Spleen (tissue), 11 donors: ENCODE measurements around the gene SERPINB5. TPM values are rescaled to one million over a fixed set of nuclear protein-coding genes. Genes with fewer than 3 reads are reported as not detected.
"Not testable (repeated sequence)": the region's sequence is repeated elsewhere in the genome, so short reads cannot be mapped to it uniquely, and the experiment has no call there.

Experiments used
- DNase-seq: peaks from one replicate; pipeline ENCODE4 v3.0.0-alpha.2; 2020
- H3K27ac ChIP-seq, 8 donors: fragments of 200-600 bp; sonication (generic) in 7 of 8; 1 replicate in 4 of 8; 2 replicates in 4 of 8; pipeline versions ENCODE4 v1.5.0 to v1.8.0; 2016 to 2021; ENCODE audit warnings: inconsistent platforms in 4 of 8, mild to moderate bottlenecking in 4 of 8, moderate library complexity in 1 of 8
- H3K27me3 ChIP-seq, 7 donors: fragments of 200-600 bp; sonication (generic) in 6 of 7; replicated peaks in 1 of 7; 1 replicate in 4 of 7; 2 replicates in 3 of 7; pipeline versions ENCODE4 v1.5.0 to v1.8.0; 2016 to 2021; ENCODE audit warnings: inconsistent platforms in 3 of 7, mild to moderate bottlenecking in 1 of 7
- H3K36me3 ChIP-seq, 6 donors: fragments of 200-600 bp; sonication (generic) in 5 of 6; 1 replicate in 4 of 6; 2 replicates in 2 of 6; pipeline versions ENCODE4 v1.5.0 to v1.8.0; 2016 to 2021; ENCODE audit warnings: inconsistent platforms in 2 of 6
- H3K4me1 ChIP-seq, 6 donors: fragments of 200-600 bp; sonication (generic) in 5 of 6; 1 replicate in 3 of 6; 2 replicates in 3 of 6; pipeline versions ENCODE4 v1.5.0 to v1.8.0; 2016 to 2021; ENCODE audit warnings: inconsistent platforms in 3 of 6
- H3K4me3 ChIP-seq, 8 donors: fragments of 200-600 bp; sonication (generic) in 7 of 8; 1 replicate in 4 of 8; 2 replicates in 4 of 8; pipeline versions ENCODE4 v1.5.0 to v1.8.0; 2016 to 2021; ENCODE audit warnings: inconsistent platforms in 4 of 8, mild to moderate bottlenecking in 4 of 8, moderate library complexity in 2 of 8
- H3K9me3 ChIP-seq, 8 donors: fragments of 200-600 bp; sonication (generic) in 7 of 8; 1 replicate in 4 of 8; 2 replicates in 4 of 8; pipeline versions ENCODE4 v1.5.0 to v1.8.0; 2016 to 2021; ENCODE audit warnings: inconsistent platforms in 4 of 8
- CTCF ChIP-seq, 11 experiments: fragments of 200-600 bp in 7 of 11; fragments of 450-650 bp in 4 of 11; sonication (generic) in 4 of 11; IDR thresholded peaks in 8 of 11; conservative IDR thresholded peaks in 3 of 11; 1 replicate in 7 of 11; 2 replicates in 4 of 11; pipeline versions ENCODE4 v1.4.0 to v1.8.0; 2016 to 2021; ENCODE audit warnings: antibody characterized with exemption in 11 of 11, inconsistent platforms in 4 of 11, mild to moderate bottlenecking in 1 of 11
- POLR2A ChIP-seq, 3 donors: fragments of 450-650 bp; IDR thresholded peaks; one replicate each; pipeline ENCODE4 v1.5.1; 2017; ENCODE audit warnings: antibody characterized with exemption in 3 of 3, mild to moderate bottlenecking in 1 of 3
- POLR2AphosphoS5 ChIP-seq, 3 donors: sonication (generic); formaldehyde crosslinking; IDR thresholded peaks; one replicate each; pipeline ENCODE4 v1.5.1; 2017; ENCODE audit warnings: antibody characterized with exemption in 3 of 3
- WGBS, 5 donors: extraction: QIAGEN DNeasy Blood & Tissue Kit in 3 of 5; methylation state at CpG; one replicate each; pipeline versions ENCODE4 v1.1.5 to v1.1.7; 2013 to 2018; 5-methylcytosine and 5-hydroxymethylcytosine counted together
- intact Hi-C: fragments of 100-400 bp; cut with DNase I; formaldehyde crosslinking; loops from one replicate; pipeline ENCODE4 v1.15.0; 2023; ENCODE audit warnings: low total_unique reads
- polyA plus RNA-seq, 3 donors: library from polyadenylated mRNA; stranded (reverse); fragments of 200-250 nt; gene quantifications; one replicate each; pipeline ENCODE4 v1.2.1, GENCODE V29; 2013
- total RNA-seq, 7 donors: library from RNA; depleted of rRNA in 3 of 7; stranded (reverse); fragments of >200 nt in 3 of 7; fragmentation: NEBNext Ultra II Directional in 4 of 7; extraction: Animal tissue kit (Norgen Biotek cat#: 25700) in 4 of 7; gene quantifications; one replicate each; pipeline versions ENCODE4 v1.1.0 to v1.2.1, GENCODE V29; 2016 to 2021
- donor health status: healthy with polysubstance abuse.
- donor health status: DM: no; HTN: no; CAD: no; lungs with moderate emphysema.
- donor health status: DM: no; HTN: no; CAD: no.
- donor health status: Bipolar disorder and iron deficiency.
- donor health status: healthy.
- donor health status: DM: no; HTN: no; CAD: no.
- donor health status: DM: yes; HTN: yes; CAD: no.

The SERPINB5 gene
- total and polyA plus RNA-seq, 10 donors, result 0.02 TPM; not detected in 9

- Histone ChIP-seq H3K27me3 (no peaks in the 10 kb centered on the region), H3K9me3 (no peaks in the 10 kb centered on the region), H3K27ac (no peak overlapping the region), H3K4me3 (no peak overlapping the region), H3K4me1 (peaks cover 0 to 16% (median 3%) of the 10 kb centered on the region in 6 donors), H3K36me3 (no peaks in the 10 kb centered on the region)
- intact Hi-C loops, result no loop called here
- no peak for TF ChIP-seq POLR2AphosphoS5 (IDR thresholded peaks at IDR 0.05)
- no peak for TF ChIP-seq CTCF (IDR thresholded peaks at IDR 0.05 in 8 of 11, conservative IDR thresholded peaks at IDR 0.05 in 3 of 11)
- TF ChIP-seq POLR2A (IDR thresholded peaks at IDR 0.05), result no peak
- DNase-seq, result no peak
- WGBS, 5 donors, result 85 to 94% (median 88%) methylated on average over 3 of the region's 3 CpGs
Observed at GRCh38 chr18:63446266-63446665, 30.5 kb upstream of the SERPINB5 start.

DNA sequence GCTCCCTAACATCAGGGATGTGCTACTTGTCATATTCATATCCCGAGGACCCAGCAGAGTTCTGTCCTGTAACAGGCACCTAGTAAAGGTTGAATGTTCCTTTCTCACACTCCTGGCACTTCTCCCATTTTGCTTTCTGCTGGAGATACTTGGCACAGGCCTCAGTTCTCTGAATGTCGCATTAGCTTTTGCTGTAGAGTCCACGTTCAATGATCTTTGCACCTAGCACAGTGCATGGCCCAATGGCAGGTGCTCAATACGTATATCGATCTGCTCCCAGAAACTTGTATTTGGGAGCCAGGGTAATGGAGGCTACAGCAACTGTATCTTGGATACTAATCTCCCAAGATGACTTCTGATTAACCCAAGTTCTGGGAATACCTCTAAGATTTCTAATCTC lies 29.7 kb upstream of the SERPINB5 start:
- Histone ChIP-seq H3K27ac (no peak overlapping the region), H3K36me3 (no peaks in the 10 kb centered on the region), H3K4me3 (no peak overlapping the region), H3K27me3 (no peaks in the 10 kb centered on the region), H3K4me1 (peaks cover 0 to 16% (median 3%) of the 10 kb centered on the region in 6 donors), H3K9me3 (no peaks in the 10 kb centered on the region)
- intact Hi-C loops, result no loop called here
- DNase-seq, result no peak
- 95 to 96% (median 96%) methylated on average over 5 of the region's 5 CpGs for WGBS, 5 donors
- TF ChIP-seq POLR2AphosphoS5 (IDR thresholded peaks at IDR 0.05) (no peak), CTCF (IDR thresholded peaks at IDR 0.05 in 8 of 11, conservative IDR thresholded peaks at IDR 0.05 in 3 of 11) (no peak), POLR2A (IDR thresholded peaks at IDR 0.05) (no peak)

GRCh38 chr18:63449426-63449825 lies 27.3 kb upstream of the SERPINB5 start:
- Histone ChIP-seq H3K27ac (no peak overlapping the region), H3K36me3 (no peaks in the 10 kb centered on the region), H3K4me1 (peaks cover 0 to 10% (median 3%) of the 10 kb centered on the region in 6 donors), H3K4me3 (no peak overlapping the region), H3K27me3 (no peaks in the 10 kb centered on the region), H3K9me3 (no peaks in the 10 kb centered on the region)
- no peak for DNase-seq
- intact Hi-C loops, result no loop called here
- TF ChIP-seq POLR2A (IDR thresholded peaks at IDR 0.05), result no peak
- TF ChIP-seq POLR2AphosphoS5 (IDR thresholded peaks at IDR 0.05), result no peak
- no peak for TF ChIP-seq CTCF (IDR thresholded peaks at IDR 0.05 in 8 of 11, conservative IDR thresholded peaks at IDR 0.05 in 3 of 11)
- 87 to 92% (median 91%) methylated on average over 4 of the region's 4 CpGs for WGBS, 5 donors

GRCh38 chr18:63451799-63452660 lies 24.7 kb upstream of the SERPINB5 start:
- DNase-seq, result no peak
- Histone ChIP-seq H3K9me3 (no peaks in the 10 kb centered on the region), H3K36me3 (no peaks in the 10 kb centered on the region), H3K27ac (no peak overlapping the region), H3K27me3 (no peaks in the 10 kb centered on the region), H3K4me3 (no peak overlapping the region), H3K4me1 (no peaks in the 10 kb centered on the region)
- no peak for TF ChIP-seq CTCF (IDR thresholded peaks at IDR 0.05 in 8 of 11, conservative IDR thresholded peaks at IDR 0.05 in 3 of 11)
- no peak for TF ChIP-seq POLR2A (IDR thresholded peaks at IDR 0.05)
- TF ChIP-seq POLR2AphosphoS5 (IDR thresholded peaks at IDR 0.05), result no peak
- 58 to 73% (median 63%) methylated on average over 9 of the region's 9 CpGs for WGBS, 5 donors
- intact Hi-C loops, result no loop called here

GRCh38 chr18:63452751-63453150 lies 24.0 kb upstream of the SERPINB5 start:
- 86 to 94% (median 89%) methylated on average over 5 of the region's 5 CpGs for WGBS, 5 donors
- H3K36me3 ChIP-seq, H3K27me3 ChIP-seq, H3K27ac ChIP-seq, H3K4me3 ChIP-seq, DNase-seq, intact Hi-C loops, H3K9me3 ChIP-seq, H3K4me1 ChIP-seq: not testable (repeated sequence)
